Measurements from ENCODE around the gene CAMK2A.

DNA sequence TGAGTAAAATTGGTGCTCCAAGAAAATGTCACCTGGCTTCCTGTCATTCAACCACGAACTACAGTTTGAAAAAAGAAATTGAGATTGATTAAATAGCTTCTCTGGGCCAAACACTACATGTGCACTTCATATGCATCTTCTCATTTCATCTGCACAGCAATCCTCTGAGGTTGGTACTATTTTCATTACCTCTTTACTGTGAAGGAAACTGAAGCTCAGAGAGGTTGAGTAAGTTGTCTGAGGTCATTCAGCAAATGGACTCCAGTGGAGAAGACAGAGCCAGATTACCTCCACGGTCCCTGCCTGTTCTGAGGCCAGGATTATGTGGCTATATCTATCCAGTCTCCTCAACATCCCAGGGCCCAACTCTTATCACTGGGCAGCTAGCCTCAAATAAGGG lies 53.3 kb downstream of the CAMK2A start:
- TF ChIP-seq POLR2A (IDR thresholded peaks at IDR 0.05): no peak
- TF ChIP-seq, protein P1, sequence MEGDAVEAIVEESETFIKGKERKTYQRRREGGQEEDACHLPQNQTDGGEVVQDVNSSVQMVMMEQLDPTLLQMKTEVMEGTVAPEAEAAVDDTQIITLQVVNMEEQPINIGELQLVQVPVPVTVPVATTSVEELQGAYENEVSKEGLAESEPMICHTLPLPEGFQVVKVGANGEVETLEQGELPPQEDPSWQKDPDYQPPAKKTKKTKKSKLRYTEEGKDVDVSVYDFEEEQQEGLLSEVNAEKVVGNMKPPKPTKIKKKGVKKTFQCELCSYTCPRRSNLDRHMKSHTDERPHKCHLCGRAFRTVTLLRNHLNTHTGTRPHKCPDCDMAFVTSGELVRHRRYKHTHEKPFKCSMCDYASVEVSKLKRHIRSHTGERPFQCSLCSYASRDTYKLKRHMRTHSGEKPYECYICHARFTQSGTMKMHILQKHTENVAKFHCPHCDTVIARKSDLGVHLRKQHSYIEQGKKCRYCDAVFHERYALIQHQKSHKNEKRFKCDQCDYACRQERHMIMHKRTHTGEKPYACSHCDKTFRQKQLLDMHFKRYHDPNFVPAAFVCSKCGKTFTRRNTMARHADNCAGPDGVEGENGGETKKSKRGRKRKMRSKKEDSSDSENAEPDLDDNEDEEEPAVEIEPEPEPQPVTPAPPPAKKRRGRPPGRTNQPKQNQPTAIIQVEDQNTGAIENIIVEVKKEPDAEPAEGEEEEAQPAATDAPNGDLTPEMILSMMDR (IDR thresholded peaks at IDR 0.05): no peak
